ENCODE data around the gene SPACA4.

SPACA4 gene

DNA sequence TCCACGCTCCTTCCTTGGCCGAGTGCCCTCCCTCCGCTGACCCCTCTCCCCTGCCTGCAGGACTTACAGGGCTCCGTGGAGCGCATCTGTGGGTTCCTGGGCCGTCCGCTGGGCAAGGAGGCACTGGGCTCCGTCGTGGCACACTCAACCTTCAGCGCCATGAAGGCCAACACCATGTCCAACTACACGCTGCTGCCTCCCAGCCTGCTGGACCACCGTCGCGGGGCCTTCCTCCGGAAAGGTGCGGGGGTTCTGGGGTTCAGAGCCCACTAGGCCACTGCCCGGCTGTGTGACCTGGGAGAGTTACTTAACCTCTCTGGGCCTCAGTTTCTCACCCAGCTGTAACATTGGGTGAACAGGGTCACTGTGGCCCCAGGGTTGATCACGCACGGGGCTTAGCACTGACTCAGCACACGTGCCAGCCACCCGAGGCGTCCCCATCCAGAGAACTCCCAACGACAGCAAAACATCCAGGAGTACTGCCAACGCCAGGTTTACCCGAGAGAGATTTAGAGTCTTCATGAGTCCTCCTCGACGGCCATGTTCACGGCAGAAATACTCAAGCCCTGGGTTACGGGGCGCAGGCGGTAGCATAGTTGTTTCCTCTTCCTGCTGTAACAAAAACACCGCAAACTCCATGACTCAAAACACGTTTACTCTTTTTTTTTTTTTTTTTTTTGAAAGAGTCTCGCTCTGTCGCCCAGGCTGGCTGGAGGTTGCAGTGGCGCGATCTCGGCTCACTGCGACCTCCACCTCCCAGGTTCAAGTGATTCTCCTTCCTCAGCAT lies 9.7 kb upstream of the SPACA4 start:
- DNase-seq: peak in 1 of 2 donors; percentile 38

DNA sequence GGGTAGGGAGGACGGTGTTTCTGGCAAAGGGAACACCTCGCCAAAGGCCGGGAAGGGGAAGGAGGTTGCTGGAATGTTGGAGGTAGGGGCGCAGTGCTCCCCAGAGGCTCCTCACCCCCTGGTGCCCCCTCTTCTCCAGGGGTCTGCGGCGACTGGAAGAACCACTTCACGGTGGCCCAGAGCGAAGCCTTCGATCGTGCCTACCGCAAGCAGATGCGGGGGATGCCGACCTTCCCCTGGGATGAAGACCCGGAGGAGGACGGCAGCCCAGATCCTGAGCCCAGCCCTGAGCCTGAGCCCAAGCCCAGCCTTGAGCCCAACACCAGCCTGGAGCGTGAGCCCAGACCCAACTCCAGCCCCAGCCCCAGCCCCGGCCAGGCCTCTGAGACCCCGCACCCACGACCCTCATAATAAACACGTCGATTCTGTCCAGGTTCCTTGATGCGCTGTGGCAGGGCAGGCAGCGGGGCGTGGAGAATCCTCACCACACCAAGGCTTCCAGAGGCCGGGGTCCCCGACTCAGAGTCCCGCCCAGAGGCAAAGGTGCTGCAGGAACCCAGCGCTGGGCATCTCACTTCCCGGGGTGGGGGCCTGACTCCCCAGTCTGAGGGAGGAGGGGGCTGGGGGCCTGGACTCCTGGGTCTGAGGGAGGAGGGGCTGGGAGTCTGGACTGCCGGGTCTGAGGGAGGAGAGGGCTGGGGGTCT lies 7.4 kb upstream of the SPACA4 start:
- DNase-seq: no peak

DNA sequence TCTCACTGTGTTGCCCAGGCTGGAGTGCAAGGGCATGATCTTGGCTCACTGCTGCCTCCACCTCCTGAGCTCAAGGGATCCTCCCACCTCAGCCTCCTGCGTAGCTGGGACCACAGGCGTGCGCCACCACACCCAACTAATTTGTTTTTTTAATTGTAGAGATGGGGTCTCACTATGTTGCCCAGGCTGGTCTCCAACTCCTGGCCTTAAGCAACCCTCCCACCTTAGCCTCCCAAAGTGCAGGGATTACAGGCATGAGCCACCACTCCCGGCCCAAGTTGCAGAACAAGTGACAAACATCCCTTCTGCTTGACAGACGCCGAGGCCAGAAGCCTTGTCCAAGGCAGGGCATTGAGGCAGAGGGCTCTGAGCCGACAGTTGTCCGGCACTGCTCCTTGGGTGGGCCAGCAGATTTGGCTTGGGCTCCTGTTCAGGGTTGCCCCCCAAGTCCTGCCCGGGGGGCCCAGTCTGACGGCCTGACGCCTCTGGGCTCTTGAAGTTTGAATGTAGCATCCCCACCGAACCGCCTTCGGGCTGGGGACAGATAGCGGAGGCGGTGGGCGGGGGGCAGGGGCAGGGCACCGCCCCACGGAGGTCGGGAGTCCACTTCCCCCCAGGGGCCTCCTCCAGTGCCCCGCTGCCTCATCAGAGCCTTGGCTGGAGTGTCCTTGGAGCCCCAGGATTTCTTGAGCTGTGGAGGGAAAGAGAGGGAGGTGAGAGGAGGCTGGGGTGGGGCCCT lies 5.7 kb upstream of the SPACA4 start:
- no peak for DNase-seq

DNA sequence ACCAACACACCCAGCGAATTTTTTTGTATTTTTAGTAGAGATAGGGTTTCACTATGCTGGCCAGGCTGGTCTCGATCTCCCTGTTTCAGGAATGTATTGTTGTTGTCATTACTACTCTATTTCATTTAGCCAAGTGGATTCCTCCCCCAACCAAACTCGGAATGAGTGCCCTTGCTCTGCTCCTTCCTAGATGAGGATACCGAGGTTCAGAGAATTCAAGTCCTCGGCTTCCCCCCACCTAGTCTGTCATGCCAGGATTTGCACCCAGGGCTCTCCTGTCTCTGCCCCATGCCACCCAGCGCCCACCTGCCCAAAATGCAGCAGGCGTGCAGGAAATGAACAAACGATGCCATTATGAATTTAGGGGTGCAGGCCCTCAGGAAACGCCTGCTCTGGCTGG lies 3.5 kb upstream of the SPACA4 start:
- no peak for DNase-seq

DNA sequence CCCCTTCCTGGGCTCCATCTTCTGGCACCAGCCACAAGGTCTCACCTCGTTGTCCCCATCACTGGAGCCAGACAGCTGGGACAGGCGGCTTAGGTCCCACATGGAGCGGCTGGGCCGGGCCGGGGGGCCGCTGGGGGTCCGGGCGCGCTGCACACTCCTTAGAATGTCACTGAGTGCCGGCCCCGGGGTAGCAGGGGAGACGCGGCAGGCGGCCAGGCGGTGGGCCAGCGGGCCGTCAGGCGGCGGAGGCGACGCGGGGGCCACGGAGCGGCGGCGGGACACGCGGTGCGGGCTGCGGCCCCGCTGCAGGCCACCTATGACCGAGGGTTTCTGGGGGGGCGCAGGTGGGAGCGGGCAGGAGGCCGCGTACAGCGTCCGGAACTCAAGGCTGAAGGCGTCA lies 3.1 kb upstream of the SPACA4 start:
- DNase-seq: no peak

DNA sequence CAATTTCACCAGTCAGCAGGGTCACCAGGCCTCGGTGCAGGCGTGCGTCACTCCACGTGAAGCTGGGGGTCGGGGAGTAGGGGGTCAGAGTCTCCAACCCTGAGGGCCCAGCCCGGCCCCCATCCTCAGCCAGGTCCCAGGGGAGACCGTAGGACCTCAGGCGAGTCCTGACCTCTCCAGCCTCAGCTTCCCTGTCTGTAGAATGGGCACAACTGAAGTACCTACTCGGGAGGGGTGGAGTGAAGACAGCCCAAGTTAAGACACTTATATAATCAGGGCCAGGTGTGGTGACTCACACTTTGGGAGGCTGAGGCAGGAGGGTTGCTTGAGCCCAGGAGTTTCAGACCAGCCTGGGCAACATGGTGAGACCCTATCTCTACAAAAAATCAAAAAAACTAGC lies 2.7 kb upstream of the SPACA4 start:
- no peak for DNase-seq

DNA sequence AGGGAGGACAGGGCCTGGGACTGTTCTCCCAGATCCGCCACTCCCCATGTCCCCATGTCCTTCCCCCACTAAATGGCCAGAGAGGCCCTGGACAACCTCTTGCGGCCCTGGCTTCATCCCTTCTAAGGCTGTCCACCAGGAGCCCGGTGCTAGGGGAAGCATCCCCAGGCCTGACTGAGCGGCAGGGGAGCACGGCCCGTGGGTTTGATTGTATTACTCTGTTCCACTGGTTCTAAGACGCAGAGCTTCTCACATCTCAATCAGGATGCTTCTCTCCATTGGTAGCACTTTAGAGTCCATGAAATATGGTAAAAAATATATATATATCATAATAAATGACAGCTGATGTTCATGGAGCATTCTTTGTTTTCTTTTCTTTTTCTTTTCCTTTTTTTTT lies 815 bp downstream of the SPACA4 start:
- no peak for DNase-seq

DNA sequence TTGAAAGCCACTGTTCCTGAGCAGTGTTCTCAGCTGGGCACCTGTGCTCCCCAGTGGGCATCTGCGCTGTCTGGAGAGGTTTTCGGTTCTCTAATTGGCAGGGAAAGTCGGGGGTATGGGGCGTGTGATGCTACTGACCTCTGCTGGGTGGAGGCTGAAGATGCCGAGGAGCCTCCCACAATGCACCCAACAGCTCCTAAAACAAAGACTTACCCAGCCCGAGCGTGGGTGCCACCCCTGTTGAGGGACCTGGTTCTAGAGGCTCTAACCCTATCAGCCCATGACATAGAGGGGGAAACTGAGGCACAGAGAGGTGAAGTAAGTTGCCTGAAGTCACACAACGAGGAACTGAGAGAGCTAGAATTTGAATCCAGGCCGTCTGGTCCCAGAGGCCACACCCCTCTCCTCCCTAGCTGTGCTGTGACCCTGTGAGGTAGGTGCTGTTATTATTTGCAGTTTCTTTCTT lies 2.3 kb downstream of the SPACA4 start:
- DNase-seq: peak; percentile 68 to 74

DNA sequence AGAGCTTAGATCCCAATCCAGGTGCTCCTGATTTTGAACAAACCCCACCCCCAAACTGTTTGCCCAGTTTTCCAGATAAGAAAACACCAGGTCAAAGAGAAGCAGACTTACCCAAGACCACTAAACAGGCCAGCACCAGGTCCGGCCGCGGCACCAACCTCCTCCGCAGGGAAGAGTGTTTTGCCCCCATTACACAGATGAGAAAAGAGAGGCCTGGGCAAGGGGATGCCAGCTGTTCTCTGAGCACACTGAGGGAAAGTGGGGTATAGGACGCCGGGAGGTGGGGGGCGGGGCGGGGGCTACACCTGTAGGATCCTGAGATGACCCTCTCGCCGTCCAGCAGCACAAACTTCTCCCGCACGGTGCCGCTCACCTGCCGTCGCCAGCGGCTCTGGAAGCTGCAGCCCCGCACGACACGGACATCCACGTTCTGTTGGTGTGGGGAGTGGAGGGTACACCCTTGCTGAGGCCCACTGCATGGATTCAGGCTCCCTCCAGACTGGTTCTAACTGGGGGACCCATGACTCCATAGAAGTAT lies 3.1 kb downstream of the SPACA4 start:
- no peak for DNase-seq

DNA sequence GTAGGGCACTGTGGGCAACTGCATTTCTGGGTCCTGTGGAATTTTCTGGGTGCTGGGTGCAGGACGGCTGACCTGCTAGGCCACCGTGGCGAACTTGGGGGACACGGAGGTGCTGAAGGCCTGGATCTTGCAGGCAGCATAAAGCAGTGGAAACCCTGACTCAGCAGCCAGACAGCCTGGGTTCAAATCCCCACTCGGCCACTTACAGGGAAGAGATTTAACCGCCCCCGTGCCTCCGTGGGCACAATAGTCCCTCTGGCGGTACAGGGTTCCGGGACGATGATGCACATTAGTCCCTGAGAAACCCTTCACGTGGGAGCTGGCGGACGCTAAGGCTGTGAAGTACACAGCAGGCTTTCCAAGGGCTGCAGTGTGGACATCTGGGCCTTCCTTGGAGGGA lies 5.3 kb downstream of the SPACA4 start:
- no peak for DNase-seq

DNA sequence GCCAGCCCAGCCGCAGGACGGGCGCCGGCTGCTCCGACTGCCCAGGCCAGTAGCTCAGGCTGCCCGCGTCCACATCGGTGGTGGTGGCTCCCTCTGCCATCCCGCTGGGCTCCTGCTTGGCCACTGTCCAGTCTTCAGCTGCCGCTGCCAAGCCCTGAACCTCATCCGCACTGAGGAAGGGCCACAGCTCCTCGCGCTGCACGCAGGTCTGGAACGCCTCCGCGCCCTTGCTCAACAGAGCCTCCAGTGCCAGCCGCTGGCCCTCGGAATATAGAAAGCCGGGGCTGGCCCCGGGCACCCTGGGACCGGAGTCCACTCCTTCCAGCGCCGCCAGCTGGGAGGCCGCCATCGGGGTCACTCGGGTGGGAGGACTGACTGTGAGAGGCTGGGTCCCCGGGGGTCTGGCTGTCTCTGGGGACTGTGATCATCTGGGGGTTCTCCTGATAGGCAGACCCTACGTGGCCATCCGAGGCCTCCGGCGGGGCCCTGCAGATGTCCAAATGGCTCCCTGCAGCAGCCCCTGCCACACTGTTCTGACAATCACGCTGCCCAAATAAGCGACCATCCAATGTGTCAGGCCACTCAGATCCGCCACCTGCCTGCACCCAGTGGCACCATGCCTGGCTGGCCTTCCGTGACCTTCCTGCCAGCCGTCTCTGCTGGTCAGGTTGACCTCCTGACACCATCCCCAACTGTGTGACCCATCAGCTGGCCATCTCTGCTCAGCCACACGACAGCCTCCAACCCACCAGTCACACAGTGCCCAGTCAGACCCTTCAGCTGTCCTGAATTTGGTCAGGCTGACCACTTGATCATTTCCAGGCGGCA lies 6.7 kb downstream of the SPACA4 start:
- DNase-seq: no peak

DNA sequence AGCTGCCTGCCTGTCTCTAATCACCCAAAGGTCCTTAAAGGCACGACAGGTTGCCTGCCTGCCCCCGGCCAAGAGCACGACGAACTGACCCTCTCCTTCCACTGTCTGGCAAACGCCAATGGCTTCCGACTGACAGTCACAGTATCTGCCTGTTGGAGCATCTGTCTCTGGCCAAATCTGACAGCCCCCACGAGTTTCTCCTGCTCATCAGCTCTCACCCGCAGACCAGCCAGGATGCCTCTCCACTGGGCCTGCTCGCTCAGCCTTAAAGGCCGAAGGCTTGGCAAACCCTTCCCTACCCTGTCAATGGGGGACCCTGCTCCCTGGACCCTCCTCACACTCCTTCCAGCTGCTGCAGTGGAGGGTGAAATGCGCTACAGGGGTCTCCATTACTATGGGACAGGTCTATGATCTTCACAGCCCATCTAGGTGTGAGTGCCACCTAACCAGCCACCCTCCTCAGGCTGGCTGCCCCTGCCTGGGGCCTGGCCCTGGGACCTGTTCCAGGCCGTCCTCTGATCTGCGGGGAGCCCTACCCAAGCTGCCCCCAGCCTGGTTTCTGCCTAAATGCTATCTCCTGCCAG lies 7.4 kb downstream of the SPACA4 start:
- DNase-seq: no peak

DNA sequence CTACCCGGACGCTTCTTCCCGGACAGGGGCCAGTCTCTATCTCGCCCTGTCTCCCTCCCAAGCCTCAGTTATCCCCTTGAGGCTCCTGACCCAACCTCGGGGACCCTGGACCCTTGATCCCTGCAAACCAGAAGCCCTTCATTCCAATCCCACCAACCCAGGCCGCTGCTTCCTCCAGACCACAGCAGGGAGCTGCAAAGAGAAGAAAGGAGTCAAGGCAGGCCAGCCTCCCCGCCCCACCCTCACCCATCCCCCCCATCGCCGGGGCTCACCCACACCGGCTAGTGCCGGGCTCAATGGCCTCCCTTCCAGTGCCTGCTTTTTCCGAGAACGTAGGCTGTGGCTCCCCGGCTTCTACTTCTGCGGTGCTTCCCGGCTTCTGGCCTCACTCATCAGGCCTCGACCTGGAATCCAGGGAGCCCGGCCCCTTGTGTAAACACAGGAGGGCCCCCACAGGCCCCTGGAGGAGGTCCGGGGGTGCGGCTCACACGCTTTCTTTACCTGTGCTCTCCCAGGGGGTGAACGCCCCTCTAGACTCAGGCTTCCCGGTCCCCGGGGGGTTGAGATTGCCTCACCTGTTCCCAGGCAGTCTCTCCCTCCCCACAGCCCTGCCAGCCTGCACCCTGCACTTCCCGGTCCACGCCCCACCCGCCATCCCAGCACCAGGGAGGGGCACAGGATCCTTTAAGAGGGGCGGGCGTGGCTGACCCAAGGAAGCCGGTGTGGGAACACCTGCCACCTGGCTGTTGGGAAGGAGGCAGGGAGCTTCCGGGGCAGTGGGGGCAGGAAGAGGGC lies 8.1 kb downstream of the SPACA4 start, which contains the start of gene FAM83E:
FAM83E (minus strand) TSS at position 641 of the 795 bp plus-strand sequence. CDS start 1,704 bp downstream, outside the sequence.
- no peak for DNase-seq

DNA sequence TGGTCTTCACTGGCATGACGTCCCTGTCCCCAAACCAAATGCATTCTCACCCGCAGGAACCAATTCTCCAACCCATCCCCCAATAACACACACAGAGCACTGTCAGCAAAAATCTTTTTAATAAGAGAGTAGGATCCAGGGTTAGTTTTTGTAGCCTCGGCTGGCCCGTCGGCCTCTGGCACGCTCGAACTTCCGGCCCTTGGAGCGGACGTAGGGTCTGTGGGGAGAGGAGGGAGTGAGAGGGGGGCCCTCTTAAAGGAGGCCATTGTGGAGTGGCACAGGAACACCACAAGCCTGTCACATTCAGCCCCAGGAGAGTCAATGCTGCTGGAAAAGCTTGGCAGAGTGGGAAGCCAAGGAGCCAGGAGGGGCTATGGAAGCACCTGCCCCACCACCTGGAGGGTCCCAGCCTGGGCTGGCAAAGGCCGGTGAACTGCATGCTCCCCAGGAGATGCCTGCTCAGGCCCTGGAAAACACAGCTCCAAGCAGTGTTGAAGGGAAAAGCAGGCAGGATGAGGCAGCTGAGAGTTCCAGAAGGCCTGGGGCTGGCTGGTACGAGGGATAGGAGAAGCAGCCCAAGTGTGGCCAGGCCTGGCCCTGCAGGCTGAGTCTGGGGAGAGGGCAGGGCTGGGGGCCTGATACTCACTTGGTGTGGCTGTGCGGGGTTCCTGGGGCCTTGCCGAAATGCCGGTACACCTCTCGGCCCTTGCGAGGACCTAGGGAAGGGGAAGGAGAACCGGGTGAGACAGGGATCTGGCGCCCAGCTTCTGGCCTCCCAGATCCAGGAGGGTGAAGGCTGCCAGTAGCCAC lies 8.9 kb downstream of the SPACA4 start:
- DNase-seq: no peak

DNA sequence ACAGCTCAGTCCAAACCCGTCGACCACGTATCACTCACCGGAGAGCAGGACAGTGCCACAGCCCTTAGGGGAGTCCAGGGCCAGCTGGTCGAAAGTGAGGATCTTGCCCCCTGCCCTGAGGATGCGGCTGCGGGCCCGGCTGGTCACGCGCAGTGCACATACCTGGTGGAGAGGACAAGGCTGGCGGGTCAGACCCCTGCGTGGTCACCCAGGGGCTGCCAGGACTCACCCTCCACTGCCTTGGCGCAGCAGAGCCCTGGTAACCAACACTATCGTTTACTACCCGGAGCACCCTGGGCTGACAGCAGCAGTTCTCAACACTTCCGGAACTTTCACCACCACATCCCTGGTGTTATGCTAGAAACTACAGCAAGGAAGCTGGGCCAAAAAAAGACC lies 9.5 kb downstream of the SPACA4 start:
- no peak for DNase-seq

DNA sequence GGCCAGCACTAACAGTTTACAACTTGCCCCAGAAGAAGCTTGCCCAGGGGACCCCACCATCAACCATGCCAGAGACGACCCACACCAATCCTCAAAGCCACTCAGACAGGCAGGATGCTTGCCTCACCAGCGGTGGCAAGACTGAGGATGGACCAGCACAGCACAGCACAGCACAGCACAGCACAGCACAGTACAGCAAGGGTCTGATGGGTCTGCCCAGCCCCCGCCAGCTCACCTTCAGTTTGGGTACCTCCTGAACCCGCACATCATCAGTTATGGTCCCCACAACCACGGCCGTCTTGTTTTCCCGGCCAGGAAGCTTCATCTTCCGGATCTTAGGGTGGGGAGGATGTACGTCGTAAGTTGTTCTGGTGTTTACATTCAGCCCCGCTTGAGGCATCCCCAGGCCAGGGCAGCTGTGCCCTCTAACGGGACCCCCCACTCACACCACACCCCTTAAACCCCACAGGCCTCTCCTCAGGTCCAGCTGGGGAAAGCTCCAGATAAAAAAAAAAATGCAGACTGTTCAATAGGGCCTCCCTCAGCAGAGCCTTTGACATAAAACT lies 10.0 kb downstream of the SPACA4 start:
- DNase-seq: no peak

DNA sequence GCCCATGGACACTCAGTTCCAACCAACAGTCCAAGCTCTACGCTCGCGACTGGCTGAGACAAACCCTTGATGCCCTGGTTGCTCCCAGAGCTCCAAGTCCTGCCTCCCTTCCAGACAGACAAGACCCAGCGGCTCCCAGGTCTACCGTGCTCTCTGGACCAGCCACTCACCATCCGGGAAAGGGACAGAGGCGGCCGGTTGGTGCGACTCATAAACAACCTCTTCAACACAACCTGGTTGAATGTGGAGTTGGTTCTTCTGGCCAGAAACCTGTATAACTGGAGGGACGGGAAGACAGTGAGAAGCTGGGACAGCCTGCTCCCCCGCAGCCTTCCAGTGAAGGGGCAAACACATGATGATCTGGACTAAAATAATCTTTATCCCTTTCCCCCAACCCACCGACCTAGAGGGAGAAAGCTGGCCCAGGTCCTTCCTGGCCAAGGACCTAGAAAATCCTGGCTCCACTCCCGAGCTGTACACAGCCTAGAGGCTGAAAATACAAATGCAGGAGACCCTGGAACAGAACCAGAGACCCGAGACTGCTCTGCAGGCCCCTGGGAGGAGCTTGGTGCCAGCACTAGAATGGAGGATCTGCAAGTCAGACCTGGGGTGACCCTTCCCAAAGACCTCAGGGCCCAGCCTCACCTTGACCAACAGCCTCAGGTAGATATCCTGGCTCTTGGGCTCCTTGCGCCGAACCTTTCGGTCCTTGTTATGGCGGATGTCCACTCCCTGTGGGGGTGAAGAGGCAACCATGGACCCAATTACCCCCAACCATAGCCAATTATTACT lies 10.8 kb downstream of the SPACA4 start:
- no peak for DNase-seq

DNA sequence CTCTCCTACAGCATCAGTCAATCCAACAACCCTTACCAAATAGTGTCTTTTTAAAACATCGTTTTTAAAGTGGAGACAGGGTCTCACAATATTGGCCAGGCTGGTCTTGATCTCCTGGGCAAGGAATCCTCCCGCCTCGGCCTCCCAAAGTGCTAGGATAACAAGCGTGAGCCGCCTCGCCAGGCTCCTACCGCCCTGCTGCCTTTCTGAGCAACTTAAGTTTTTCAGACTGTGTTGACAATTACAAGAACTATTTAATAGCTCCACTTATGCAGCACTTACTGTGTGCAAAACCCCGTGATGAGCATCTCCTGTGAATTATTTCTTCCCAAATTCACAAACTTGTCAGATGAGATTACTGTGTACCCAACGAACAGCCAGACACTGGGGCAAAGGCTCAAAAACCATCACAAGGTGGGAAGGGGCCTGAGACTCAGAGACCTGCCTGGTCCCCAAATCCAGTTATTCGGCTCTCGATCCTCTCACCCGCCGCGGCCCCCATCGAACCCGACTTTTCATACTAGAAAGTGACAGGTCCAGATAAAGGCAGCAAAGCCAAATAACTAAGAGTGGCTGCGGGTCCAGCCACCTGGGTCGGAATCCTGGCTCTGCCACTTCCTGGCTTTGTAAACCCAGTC lies 11.9 kb downstream of the SPACA4 start:
- no peak for DNase-seq
